ENCODE measurements around the gene FMO5.

The FMO5 gene

DNA sequence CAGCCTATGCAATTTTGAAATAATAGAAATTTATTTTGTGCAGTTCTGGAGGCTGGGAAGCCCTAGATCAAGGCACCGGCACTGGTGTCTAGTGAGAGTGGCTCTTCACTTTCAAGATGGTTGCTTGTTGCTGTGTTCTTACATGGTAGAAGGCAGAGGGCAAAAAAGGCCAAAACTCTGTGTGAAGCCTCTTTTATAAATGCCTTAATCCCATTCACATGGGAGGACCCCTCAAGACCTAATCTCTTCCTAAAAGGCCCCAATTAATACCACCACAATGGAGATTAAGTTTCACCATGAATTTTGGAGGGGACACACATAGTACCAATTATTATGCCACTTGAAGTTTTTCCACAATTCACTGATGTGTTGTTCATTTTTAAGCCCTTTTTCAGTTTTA, 73.9 kb downstream of the FMO5 start:
- Histone ChIP-seq H3K4me1 (ENCODE audit: control insufficient read depth in 1 of 2, insufficient read depth in 1 of 2, low read depth in 1 of 2, low read length in 1 of 2) (no peaks in the 10 kb centered on the region), H3K4me3 (ENCODE audit: low read depth in 1 of 2, low read length in 1 of 2) (no peak overlapping the region), H3K9me3 (no peaks in the 10 kb centered on the region), H3K27ac (no peak overlapping the region), H3K27me3 (no peaks in the 10 kb centered on the region), H3K36me3 (peaks cover 4% of the 10 kb centered on the region)
- TF ChIP-seq, protein P1, sequence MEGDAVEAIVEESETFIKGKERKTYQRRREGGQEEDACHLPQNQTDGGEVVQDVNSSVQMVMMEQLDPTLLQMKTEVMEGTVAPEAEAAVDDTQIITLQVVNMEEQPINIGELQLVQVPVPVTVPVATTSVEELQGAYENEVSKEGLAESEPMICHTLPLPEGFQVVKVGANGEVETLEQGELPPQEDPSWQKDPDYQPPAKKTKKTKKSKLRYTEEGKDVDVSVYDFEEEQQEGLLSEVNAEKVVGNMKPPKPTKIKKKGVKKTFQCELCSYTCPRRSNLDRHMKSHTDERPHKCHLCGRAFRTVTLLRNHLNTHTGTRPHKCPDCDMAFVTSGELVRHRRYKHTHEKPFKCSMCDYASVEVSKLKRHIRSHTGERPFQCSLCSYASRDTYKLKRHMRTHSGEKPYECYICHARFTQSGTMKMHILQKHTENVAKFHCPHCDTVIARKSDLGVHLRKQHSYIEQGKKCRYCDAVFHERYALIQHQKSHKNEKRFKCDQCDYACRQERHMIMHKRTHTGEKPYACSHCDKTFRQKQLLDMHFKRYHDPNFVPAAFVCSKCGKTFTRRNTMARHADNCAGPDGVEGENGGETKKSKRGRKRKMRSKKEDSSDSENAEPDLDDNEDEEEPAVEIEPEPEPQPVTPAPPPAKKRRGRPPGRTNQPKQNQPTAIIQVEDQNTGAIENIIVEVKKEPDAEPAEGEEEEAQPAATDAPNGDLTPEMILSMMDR (IDR thresholded peaks at IDR 0.05): no peak

DNA sequence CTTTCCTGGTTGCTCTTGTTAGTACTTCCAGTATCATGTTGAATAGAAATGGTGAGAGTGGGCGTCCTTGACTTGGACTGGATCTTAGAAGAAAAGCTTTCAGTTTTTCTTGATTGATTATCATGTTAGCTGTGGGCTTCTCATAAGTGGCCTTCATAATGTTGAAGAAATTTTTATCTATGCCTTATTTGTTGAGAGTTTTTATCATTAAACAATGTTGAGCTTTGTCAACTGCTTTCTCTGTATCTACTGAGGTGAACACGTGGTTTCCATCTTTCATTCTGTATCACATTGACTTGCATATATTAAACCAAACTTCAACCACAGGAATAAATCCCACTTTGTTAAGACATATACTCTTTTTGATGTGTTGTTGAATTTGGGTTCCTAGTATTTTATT, 82.3 kb downstream of the FMO5 start:
- Histone ChIP-seq H3K27ac (no peak overlapping the region), H3K27me3 (peaks cover 8% of the 10 kb centered on the region), H3K9me3 (no peaks in the 10 kb centered on the region), H3K36me3 (no peaks in the 10 kb centered on the region), H3K4me1 (ENCODE audit: control insufficient read depth in 1 of 2, insufficient read depth in 1 of 2, low read depth in 1 of 2, low read length in 1 of 2) (no peaks in the 10 kb centered on the region), H3K4me3 (ENCODE audit: low read depth in 1 of 2, low read length in 1 of 2) (no peak overlapping the region)
- TF ChIP-seq, protein P1 (IDR thresholded peaks at IDR 0.05): no peak

Measured in neutrophil (primary cell).